Gastroesophageal sphincter (tissue), 4 donors: ENCODE results near the gene MAFF. TPM values are rescaled to one million over a fixed set of nuclear protein-coding genes. Genes with fewer than 3 reads are reported as not detected.

Experiments used
- ATAC-seq: fragments of 150-250 bp; one replicate; pipeline ENCODE4 v1.9.1; 2016; ENCODE audit warnings: mild to moderate bottlenecking, moderate library complexity
- H3K27ac ChIP-seq, 4 donors: fragments of 200-600 bp; sonication (generic) in 3 of 4; 1 replicate in 3 of 4; 2 replicates in 1 of 4; pipeline ENCODE4 v1.5.1; 2016 to 2019
- H3K27me3 ChIP-seq: fragments of 200-600 bp; sonication (generic); one replicate; pipeline ENCODE4 v1.5.1; 2019
- H3K36me3 ChIP-seq, 2 donors: fragments of 200-600 bp; sonication (generic); one replicate each; pipeline ENCODE4 v1.5.1; 2019; ENCODE audit warnings: control low read depth in 1 of 2
- H3K4me1 ChIP-seq, 3 donors: fragments of 200-600 bp; sonication (generic); 1 replicate in 2 of 3; 2 replicates in 1 of 3; pipeline ENCODE4 v1.5.1; 2016 to 2019; ENCODE audit warnings: control low read depth in 2 of 3
- H3K4me3 ChIP-seq, 2 donors: fragments of 200-600 bp; sonication (generic); one replicate each; pipeline ENCODE4 v1.5.1; 2019; ENCODE audit warnings: mild to moderate bottlenecking in 1 of 2, moderate library complexity in 1 of 2
- H3K9me3 ChIP-seq, 3 donors: fragments of 200-600 bp; sonication (generic); one replicate each; pipeline ENCODE4 v1.5.1; 2017 to 2019; ENCODE audit warnings: control low read depth in 2 of 3
- EP300 ChIP-seq: sonication (generic); formaldehyde crosslinking; IDR thresholded peaks from one replicate; pipeline ENCODE4 v1.6.1; 2017; ENCODE audit warnings: antibody characterized with exemption, mild to moderate bottlenecking
- POLR2A ChIP-seq, 2 donors: fragments of 450-650 bp; IDR thresholded peaks; one replicate each; pipeline ENCODE4 v1.6.1; 2017; ENCODE audit warnings: antibody characterized with exemption in 2 of 2, mild to moderate bottlenecking in 2 of 2, moderate library complexity in 1 of 2
- POLR2AphosphoS5 ChIP-seq: sonication (generic); formaldehyde crosslinking; IDR thresholded peaks from one replicate; pipeline ENCODE4 v1.6.1; 2017; ENCODE audit warnings: antibody characterized with exemption
- WGBS, 2 donors: methylation state at CpG; one replicate each; pipeline ENCODE4 v1.1.5; 2018; ENCODE audit warnings: low coverage in 1 of 2; 5-methylcytosine and 5-hydroxymethylcytosine counted together
- total RNA-seq, 4 donors: library from RNA; depleted of rRNA; stranded (reverse); fragments of >200 nt; gene quantifications; one replicate each; pipeline ENCODE4 v1.1.0, GENCODE V29; 2016
- TF ChIP-seq, protein P1 (sequence below), 4 experiments: fragments of 200-600 bp in 2 of 4; fragments of 450-650 bp in 2 of 4; sonication (generic) in 1 of 4; IDR thresholded peaks; one replicate each; pipeline ENCODE4 v1.5.1; 2017 to 2019; ENCODE audit warnings: antibody characterized with exemption in 4 of 4, mild to moderate bottlenecking in 2 of 4, moderate library complexity in 2 of 4

The MAFF gene
- total RNA-seq, 4 donors from 2014 or later = 21.2 to 93.7 (median 51.2) TPM

DNA sequence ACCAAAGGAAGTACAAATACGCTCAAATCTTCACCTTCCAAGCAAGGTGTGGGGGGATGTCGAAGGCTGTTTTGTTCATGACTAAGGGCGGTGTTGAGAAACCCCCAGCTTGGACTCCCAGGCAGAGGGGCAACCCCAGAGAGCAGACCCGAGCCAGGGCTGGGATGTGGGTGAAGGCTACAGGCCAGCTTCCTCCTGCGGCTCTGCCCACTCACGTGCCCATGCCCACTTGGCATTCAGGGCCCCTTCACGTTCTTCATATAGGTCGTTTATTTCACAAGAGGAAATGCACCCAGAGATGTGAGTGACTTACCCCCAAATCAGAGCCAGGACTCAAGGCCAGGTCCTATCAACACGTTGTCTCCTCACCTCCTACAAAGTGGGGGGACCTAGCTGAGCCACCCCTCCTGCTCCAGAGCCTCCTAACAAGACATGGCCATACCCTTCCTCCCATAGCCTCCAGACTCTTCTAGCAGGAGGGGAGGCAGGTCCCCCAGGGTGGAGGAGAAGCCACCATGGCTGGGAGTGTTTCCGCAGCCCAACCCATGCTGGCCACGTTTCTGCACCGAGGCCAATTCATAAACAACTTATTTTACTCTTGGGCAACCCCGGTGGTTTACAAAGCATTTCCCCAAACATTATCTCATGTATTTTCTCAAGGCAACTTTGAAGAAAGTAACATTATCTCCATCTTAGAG is 49.0 kb downstream of the MAFF start:
- Histone ChIP-seq H3K4me3 (no peak overlapping the region), H3K36me3 (peaks cover 0 to 20% of the 10 kb centered on the region in 2 donors), H3K4me1 (peaks cover 0 to 73% (median 33%) of the 10 kb centered on the region in 3 donors), H3K9me3 (no peaks in the 10 kb centered on the region), H3K27ac (peak overlapping the region in 2 of 4 donors; percentile 34 to 65), H3K27me3 (no peaks in the 10 kb centered on the region)
- WGBS, 2 donors = 68% methylated on average over 11 of the region's 13 CpGs; no CpG with 5 or more reads in 1 of the 2 donors
- TF ChIP-seq POLR2A (IDR thresholded peaks at IDR 0.05) = no peak
- no peak for ATAC-seq

DNA sequence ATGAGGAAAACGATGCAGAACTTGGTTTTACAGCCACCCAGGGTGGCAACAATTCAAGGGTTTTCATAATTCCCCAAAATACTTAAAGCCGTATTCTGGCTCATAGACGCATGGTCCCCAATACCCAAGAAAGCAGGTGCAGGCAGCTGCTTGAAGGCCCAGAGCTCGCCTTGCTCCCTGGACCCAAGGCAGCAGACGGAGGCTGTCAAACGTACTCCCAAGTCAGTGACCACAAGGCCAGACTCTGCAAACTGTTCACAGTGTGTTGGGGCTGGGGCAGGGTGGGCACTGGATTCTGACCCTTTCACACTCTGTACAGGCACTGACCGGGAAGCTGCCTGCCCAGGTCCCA is 49.5 kb downstream of the MAFF start:
- no peak for ATAC-seq
- 71 to 100% methylated on average over 2 to 3 of the region's 7 CpGs for WGBS, 2 donors
- TF ChIP-seq EP300 (no peak), POLR2AphosphoS5 (no peak), POLR2A (IDR thresholded peaks at IDR 0.05) (no peak)
- TF ChIP-seq, protein P1, sequence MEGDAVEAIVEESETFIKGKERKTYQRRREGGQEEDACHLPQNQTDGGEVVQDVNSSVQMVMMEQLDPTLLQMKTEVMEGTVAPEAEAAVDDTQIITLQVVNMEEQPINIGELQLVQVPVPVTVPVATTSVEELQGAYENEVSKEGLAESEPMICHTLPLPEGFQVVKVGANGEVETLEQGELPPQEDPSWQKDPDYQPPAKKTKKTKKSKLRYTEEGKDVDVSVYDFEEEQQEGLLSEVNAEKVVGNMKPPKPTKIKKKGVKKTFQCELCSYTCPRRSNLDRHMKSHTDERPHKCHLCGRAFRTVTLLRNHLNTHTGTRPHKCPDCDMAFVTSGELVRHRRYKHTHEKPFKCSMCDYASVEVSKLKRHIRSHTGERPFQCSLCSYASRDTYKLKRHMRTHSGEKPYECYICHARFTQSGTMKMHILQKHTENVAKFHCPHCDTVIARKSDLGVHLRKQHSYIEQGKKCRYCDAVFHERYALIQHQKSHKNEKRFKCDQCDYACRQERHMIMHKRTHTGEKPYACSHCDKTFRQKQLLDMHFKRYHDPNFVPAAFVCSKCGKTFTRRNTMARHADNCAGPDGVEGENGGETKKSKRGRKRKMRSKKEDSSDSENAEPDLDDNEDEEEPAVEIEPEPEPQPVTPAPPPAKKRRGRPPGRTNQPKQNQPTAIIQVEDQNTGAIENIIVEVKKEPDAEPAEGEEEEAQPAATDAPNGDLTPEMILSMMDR (IDR thresholded peaks at IDR 0.05) = no peak
- Histone ChIP-seq H3K9me3 (no peaks in the 10 kb centered on the region), H3K27me3 (no peaks in the 10 kb centered on the region), H3K4me3 (no peak overlapping the region), H3K27ac (peak overlapping the region in 1 of 4 donors; percentile 65), H3K4me1 (peaks cover 0 to 73% (median 29%) of the 10 kb centered on the region in 3 donors), H3K36me3 (peaks cover 0 to 15% of the 10 kb centered on the region in 2 donors)

- no peak overlapping the region for H3K4me3 ChIP-seq
- no peak for ATAC-seq
- WGBS, 2 donors = 100% methylated on average over 2 of the region's 2 CpGs
- TF ChIP-seq POLR2AphosphoS5 = no peak
- TF ChIP-seq, protein P1 (IDR thresholded peaks at IDR 0.05) = no peak
- TF ChIP-seq POLR2A (IDR thresholded peaks at IDR 0.05) = no peak
- TF ChIP-seq EP300 = no peak
- no peaks in the 10 kb centered on the region for H3K27me3 ChIP-seq
- peaks cover 4 to 83% (median 32%) of the 10 kb centered on the region in 3 donors for H3K4me1 ChIP-seq
- H3K9me3 ChIP-seq = no peaks in the 10 kb centered on the region
- H3K36me3 ChIP-seq = no peaks in the 10 kb centered on the region
- H3K27ac ChIP-seq = peak overlapping the region in 3 of 4 donors; percentile 82 to 89 (median 85)
These were observed 53.9 kb downstream of the MAFF start for GRCh38 chr22:38255697-38256096.

GRCh38 chr22:38257181-38257580 is 55.4 kb downstream of the MAFF start:
- peak; percentile 69 for ATAC-seq
- no peaks in the 10 kb centered on the region for H3K27me3 ChIP-seq
- peak overlapping the region; percentile 18 to 21 for H3K4me3 ChIP-seq
- peak; percentile 63 for TF ChIP-seq POLR2AphosphoS5
- TF ChIP-seq, protein P1 (IDR thresholded peaks at IDR 0.05) = no peak
- H3K27ac ChIP-seq = peak overlapping the region; percentile 82 to 89 (median 86)
- peaks cover 4 to 83% (median 36%) of the 10 kb centered on the region in 3 donors for H3K4me1 ChIP-seq
- 2 to 7% methylated on average over 14 of the region's 14 CpGs for WGBS, 2 donors
- H3K9me3 ChIP-seq = no peaks in the 10 kb centered on the region
- H3K36me3 ChIP-seq = no peaks in the 10 kb centered on the region

DNA sequence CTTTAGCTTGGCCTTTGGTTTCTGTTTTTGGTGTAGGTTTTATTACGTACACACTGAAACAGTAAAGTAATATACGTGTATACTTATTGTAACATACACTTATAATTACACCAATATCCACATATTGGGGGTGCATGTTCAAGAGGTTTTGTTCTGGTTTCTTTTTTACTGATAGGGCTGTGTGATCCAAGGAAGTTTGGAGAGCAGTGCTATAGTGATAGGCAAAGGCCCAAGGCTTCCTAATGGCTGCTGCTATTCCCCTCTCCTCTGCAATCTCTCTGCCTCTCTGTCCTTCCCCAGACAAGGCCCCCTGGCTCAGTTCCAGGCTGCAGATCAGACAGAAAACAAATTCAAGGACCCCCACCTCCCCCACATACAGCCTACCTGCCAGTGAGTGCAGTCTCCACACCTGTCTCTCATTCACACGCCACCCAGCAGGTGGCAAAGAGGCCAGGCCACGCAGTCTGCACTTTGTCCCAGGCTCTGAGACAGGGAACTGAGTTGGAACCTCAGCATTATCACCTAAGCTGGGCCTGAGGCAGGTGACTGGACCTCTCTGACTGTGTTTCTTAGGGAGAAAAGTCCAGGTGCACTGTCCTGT is 56.0 kb downstream of the MAFF start:
- TF ChIP-seq POLR2AphosphoS5 (no peak), POLR2A (IDR thresholded peaks at IDR 0.05) (no peak), EP300 (no peak)
- TF ChIP-seq, protein P1 (IDR thresholded peaks at IDR 0.05) = no peak
- Histone ChIP-seq H3K9me3 (no peaks in the 10 kb centered on the region), H3K36me3 (no peaks in the 10 kb centered on the region), H3K4me1 (peaks cover 4 to 85% (median 41%) of the 10 kb centered on the region in 3 donors), H3K4me3 (peak overlapping the region; percentile 18 to 21), H3K27ac (peak overlapping the region; percentile 82 to 89 (median 86)), H3K27me3 (no peaks in the 10 kb centered on the region)
- 38 to 47% methylated on average over 3 of the region's 4 CpGs for WGBS, 2 donors
- ATAC-seq = no peak
